Activated gamma-delta T cell (primary cell): ENCODE measurements around the gene KIRREL3.
"Not testable (repeated sequence)": the region's sequence is repeated elsewhere in the genome, so short reads cannot be mapped to it uniquely, and the experiment has no call there.

Source experiments
- DNase-seq: peaks from one replicate; lab custom pipeline; 2025; lab: John Stamatoyannopoulos, UW

Gene KIRREL3

DNA sequence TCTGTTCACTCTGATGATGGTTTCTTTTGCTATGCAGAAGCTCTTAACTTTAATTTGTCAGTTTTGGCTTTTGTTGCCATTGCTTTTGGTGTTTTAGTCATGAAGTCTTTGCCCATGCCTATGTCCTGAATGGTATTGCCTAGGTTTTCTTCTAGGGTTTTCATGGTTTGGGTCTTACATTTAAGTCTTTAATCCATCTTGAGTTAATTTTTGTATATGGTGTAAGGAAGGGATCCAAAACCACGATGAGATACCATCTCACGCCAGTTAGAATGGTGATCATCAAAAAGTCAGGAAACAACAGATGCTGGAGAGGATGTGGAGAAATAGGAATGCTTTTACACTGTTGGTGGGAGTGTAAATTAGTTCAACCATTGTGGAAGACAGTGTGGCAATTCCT lies 48.0 kb downstream of the KIRREL3 start:
- not testable (repeated sequence) for DNase-seq

DNA sequence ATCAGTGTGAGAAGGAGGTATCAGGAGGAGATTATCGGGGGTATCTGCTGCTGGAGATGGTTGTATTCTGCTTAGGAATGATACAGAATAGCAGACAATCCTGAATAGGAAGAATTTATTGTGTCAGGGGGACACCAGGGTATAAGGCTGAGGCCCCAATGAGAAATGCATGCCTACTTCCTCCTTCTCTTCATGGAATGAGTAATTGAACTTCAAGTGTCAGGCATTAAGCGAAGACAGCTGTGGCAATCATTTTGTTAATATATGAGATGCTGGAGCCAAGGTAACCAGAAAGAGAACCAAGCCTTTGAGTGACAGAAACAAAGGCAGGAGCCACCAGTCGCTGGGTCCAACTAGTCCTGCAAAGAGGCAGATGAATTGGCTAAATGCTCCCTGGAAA lies 49.1 kb downstream of the KIRREL3 start:
- no peak for DNase-seq

DNA sequence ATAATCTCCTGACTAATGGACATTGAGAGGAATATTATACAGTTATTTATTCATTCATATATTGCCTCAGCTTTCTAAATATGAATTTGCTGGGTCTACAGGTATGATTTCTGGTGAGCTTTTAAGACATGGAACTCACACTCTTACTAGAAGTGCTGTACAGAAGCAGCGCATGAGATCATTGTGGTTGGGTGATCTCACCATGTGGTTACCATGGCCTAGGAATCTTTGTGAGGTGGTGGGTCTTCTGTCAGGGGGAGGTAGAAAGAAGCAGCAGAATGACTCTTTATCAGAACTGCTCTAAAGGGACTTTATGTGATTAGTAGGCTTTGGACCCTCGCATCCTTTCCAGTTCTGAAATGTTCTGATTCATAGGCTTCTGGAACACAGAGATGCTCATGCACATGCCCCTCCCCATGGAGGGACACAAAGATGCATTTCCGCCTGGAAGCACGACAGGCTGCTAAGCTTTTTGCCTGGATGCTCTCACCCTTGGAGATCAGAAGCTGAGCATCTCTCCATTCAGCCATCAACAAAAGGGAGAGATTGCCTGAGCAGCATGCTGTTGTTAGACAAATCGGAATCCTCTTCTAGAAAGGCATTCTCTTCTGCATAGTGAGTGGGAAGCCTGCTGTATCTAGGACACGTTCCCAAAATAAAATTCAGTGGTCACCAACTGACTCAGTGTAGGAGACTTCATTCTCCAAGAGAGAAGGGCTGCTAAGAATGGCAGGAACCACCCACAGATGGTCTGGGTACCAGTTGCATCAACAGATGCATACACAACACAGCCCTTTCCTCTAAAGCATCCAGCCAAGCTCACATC lies 51.3 kb downstream of the KIRREL3 start:
- no peak for DNase-seq

DNA sequence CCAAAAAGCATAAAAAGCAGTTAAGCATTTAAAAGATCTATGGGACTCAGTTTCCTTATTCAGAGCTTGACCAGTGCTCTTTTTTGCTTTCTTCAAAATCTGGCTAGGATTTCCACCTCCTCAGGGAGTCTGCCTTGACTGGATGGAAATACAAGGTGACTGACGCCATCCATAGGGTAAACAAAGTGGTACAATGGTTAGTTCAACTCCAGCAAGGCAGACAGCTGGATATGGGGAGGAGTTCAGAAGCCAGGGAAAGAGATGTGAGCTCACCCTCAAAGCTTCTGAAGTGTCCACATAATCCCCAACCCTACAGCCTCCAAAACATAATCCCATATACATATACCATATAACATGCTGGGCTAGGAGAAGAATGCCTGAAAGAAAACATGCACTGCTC lies 52.0 kb downstream of the KIRREL3 start:
- no peak for DNase-seq

DNA sequence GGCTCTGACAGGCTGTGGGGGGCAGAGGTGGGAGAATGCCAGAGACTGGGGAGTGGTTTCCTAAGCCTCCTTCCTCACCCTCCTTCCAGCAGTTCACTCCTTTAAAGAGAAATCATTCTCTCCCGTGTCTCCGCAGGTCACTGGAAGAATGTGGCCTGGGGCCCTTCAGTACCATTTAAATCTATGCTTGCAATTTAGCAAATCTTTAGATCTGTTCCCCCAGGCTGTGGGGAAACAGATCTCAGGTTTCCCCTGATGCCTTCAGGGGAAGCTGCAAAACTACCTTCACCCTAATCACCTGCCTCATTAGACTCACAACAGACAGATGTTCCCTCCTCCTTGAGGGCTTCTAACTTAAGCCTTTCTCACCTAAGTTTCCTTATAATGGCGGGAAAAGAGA lies 55.3 kb downstream of the KIRREL3 start:
- DNase-seq: no peak

DNA sequence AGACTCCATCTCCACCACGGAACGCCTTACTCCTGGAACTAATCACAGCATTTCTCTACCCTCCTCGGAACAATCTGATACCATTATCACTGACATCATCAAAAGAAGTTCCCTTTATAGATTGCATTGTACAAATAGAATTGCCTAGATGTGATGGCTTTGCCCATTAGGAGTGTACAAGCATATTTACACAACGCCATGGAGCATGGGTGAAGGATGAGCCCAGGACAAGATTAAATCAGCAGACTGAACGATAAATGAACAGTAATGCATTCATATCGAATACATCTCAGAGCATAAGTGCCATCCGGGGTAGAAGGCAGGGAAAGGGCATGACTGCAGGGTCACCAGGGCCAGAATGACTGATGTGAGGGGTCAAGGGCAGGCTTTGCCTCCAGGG lies 57.3 kb downstream of the KIRREL3 start:
- DNase-seq: no peak

DNA sequence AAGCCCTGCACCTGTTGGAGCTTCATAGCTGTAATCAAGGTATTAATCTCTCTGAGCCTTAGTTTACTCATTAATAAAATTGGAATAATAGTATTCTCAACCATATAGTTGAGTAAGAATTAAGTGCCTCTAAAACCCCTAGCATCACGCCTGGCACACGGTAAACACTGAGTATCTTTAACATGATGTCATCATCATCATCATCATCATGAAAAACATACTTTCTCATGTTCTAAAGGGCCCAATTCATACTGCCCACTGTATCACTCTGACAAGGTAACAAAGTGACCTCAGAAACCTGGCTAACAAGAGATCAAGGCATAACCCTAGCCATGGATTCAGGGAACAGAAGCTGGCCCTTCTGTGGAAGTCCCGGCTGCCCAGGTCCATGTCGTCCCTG lies 58.4 kb downstream of the KIRREL3 start:
- no peak for DNase-seq

DNA sequence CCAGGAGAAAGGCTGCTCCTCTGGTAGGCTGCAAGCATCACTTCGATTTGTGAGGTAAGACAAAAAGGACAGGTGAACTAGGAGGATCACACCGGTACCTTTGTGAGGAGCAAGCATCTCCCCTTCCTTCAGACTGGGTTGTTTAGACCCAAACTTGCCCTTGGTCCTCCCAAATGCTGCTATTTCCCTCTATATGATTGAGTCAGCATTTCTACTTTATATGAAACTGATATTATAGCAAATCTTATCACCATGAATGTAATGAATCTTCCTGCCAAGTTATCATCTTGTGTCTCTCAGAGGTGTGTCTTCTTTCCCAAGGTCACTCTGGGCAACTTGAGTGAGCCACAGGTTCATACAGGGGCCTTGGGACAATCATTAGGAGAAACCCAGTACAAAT lies 61.0 kb downstream of the KIRREL3 start:
- DNase-seq: no peak

DNA sequence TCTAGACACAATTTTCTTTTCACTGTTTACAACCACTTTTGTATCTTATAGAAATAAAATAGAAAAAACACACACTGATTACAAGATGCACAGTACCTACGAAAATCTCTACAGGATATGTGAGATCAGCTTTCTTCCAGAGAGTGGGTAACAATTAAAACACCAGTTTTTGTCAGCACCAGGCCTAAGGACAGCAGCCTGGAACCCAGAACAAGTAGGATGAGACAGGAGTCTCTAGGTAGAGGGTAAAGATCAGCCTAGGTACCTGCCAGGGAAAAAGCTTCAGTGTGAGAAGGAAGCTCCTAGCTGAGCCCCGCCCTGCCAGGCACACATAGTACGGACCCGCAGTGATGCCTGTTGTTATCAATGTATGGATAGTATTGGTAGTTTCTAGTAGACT lies 61.9 kb downstream of the KIRREL3 start:
- no peak for DNase-seq

DNA sequence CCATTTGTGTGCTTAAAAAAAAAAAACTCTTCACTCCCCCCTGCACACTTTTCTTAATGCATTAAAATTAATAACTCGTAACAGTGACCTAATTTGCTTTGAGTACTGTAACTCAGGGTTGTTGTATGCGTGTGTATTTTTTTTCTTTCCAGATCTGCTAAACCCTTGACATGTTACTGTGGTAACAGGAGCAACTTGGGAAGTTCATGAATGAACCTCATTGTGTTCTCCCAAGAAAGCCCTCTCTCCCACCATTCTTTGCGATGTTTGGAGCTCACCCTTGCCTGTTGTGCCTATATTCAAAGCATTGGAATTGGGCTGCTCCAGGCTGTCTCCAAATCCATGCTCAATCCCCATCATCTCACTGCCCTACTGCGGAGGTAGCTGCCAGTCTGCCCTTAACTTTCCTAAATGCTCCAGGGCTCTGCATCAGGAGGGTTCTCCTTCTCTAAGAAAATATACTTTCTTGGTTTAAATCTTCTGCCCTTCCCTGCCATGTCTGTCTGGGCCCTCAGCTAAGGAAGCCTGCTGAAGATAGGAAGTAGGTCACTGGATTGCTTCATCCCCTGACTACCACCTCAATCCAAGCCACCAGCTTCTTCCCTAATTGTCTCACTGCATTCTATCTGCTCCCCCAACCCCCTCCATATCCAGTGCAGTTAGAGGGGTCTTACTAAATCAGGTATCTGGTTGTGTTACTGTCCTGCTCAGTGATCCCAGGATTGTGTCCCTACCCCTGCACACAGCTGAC lies 70.3 kb downstream of the KIRREL3 start:
- DNase-seq: no peak

DNA sequence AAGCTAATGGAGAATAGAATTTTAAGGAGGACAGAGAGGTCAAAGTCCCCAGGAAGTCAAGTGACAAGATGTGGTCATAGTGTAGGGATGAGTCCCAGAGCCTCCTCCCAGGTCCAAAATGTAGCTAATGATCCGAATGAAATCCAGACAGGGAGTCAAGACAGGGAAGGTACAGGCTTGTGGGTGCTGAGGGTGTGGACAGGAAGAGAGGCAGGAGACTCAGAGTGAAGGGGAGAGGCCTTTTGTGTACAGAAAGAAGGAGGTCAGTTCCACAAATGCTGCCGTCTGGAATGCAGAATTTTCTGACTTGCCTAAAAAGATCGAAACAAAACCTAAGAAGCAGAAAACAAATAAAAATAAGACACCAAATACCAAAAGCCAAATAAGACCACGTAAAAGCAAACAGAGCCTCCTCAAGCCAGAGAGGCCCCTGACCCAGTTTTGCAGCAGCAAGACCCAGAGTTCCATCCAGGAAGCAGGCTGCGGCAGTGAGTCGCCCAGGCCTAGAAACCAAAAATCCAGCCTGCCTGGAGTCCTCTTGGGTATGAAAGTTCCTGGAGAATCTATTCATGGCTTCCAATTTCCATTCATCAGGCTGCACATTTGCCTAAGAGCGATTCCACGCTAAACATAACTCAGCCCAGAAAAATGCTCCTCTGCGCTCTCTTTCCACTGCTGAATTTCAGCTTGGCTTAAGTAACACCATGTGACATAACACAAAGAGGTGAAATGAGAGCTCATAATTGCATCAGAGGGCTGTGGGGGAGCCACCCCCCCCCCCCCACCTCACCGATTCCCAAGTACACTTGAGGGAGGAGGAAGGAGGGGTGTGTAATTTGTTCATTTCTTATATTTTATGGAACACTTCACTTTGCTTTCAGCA lies 71.2 kb downstream of the KIRREL3 start:
- no peak for DNase-seq

DNA sequence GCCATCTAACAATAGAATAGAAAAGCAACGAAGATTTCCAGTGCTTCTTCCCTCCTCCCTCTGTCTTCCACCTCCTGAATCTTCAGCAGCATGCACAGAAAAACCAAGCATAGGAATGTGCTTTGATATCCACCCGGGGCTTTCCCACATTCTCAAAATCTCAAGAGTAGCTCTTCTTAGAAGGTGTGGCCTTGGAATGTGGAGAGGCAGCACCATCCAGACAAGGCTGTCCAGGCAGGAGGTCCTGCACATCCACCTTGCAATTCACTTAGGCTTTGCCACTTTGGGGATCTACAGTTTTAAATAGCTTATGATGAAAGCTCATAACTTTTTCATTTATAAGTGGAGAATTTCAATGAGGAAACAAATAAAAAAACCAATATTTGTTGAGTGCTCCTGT lies 72.9 kb downstream of the KIRREL3 start:
- no peak for DNase-seq

DNA sequence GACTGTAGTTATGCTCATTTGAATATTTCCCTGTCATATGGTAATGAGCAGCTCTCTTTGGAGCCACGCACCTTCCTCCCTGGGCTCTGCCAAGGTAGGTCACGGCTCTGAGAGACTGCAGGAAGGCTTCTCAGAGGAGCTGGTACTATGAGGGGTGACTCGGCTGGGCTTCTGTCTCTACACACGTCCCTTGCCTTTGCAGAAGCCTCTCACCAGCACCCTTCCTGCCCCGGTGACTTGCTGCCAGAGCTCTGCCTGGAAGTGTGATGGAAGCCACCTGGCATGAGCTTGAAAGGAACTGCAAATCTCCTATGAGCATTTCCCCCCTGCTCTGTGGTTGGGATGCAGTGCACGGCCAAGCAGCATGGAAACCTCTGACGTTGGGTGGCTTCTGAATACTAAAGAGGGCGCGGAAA lies 74.2 kb downstream of the KIRREL3 start:
- no peak for DNase-seq

DNA sequence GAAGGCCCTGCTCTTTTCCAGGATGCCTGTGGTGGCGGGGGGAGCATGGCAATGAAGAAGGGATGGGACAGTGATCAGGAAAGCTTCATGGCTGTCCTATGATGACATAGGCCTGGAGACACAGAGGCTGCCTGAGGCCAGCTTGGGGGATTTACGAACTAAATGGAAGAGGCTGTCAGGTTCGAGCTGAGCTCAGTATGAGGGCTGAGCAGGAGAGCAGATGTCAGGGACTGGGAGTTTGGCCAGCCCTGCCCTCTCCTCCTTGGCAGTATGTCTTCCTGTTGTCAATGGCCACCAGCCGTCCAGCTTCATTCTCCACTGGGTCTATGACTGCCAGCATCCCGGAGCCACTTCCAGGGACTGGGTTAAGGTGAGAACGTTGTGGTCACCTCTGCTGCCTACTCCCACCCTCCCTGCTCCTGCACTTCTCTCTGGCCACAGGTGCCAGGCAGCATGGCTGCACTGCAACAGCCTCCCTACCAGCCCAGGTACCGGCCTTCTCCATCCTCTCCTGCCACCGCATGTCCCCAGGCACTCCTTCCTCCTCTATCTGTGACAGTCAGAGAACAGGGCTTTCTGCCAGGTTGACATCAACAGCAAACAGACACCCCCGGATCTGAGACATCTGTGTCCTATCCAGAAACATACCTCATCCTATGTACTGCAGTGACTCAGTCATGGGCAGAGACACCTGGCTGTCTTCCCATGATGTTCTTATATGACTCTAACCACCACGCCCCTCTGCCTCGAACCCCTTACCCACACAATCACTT lies 75.1 kb downstream of the KIRREL3 start:
- DNase-seq: no peak

DNA sequence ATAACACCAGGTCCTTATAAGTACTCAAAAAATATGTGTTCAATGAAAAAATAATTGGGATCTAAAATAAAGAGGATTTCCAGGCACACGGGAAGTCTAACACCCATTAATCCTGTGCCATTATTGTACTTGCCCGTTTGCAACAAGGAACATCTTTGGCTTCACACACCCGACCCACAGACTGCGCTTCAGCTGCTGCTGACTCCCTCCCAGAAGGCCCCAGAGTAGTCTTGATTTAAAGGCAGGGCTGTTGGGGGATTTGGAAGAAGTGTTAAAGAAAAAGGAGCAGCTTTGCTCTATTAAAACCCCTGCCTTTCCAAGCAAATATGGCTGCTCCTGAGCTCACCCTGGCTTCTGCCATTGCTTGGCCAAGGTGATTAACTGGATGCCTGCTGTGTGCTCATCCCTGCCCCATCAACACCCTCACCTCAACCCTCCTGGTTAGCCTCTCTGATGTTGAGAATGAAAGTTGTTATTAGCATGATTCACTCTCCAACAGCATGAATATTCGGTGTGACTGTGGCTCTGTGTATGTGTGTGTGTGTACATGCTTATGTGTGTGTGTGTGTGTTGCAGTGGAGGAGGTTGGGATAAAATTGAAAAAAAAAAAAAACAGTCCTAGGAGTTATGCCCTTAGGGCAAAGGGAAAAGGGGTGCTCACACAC lies 76.1 kb downstream of the KIRREL3 start:
- DNase-seq: no peak

DNA sequence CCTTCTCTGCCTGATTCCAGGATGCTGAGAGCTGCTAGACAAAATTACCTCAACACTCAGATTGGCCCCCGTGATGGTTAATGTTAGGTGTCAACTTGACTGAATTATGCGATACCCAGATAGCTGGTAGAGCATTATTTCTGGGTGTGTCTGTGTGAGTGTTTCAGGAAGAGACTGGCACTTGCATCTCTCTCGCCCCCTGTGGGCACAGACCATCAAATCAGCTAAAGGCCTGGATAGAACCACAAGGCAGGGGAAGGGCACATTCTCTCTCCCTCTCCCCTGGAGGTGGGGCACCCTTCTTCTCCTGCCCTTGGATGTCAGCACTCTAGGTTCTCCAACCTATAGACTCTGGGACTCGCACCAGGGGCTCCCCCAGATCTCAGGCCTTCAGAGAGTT lies 79.7 kb downstream of the KIRREL3 start:
- DNase-seq: no peak

DNA sequence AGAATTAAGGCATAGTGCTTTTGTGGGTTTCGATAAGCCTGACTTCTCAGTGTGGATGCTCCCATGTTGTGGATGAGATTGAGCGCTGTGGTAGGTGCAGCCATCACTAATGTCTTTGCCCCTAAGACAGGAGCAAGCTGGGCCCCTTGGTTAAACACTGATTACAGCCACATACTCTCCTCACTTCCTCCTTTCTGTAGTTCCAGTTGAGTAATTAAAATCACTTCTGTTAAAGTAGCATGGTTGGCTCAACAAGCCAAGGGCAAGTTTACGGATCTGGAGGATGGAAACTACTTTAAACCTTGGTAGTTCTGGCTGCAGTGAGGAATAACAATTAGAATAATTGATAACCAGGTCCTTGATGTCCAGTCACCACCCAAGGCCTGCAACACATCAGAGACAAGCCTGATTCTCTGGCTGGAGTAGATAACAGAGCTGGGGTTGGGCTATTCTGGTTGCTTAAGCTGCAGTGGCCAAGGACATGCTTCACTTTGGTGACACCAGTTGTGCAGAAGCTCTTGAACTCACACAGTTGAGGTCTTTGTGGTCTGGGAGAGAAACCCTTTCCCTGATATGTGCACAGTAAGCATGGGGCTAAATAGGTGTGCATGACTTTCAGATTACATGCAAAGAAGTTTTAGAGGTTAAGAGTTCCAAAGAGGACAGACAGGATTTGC lies 81.3 kb downstream of the KIRREL3 start:
- no peak for DNase-seq

DNA sequence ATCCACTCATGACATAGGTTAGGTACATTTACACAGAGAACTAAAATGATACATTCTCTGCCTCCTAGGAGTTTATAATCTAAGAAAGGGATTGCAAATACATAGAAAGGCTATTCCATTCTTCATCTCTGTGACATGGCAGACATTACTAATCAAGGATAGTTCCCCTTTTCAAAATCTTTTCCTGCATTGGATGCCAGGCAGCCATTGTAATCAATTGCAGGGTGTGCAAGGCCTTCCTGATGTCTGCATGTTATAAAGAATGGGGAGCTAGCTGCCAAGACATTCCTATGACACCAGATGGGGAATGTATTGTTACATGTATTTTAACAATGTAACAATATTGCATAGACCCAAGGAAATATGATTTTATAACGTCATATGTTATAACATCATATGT lies 82.0 kb downstream of the KIRREL3 start:
- DNase-seq: no peak

DNA sequence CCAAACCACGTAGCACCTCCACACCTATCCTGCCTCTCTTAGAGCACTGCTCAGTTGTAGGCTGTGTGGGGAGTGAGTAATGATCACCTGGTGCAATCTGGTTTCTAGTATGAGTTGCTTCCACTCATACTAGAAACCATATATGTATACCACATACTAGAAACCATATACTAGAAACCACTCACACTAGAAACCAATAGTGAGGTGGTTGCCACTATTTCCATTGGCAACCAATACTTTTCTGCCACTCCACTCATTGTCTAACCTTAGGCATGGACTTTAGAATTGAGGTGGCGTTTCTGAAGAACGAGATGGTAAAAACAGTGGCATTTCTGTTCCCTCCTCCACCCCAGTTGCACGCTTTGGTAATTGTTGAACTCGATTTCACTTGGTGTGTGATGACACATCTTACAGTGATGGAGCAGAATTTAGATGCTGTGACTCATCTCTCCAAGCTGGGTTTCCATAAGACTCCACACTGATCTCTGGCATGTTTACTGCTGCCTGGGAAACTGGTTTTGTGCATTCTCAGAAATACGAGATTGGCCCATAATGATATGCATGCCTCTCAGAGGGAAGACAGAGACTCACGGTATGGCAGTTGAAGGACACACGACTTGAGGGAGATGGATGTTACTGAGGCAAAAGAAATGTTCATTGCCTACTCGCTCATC lies 82.9 kb downstream of the KIRREL3 start:
- DNase-seq: no peak

DNA sequence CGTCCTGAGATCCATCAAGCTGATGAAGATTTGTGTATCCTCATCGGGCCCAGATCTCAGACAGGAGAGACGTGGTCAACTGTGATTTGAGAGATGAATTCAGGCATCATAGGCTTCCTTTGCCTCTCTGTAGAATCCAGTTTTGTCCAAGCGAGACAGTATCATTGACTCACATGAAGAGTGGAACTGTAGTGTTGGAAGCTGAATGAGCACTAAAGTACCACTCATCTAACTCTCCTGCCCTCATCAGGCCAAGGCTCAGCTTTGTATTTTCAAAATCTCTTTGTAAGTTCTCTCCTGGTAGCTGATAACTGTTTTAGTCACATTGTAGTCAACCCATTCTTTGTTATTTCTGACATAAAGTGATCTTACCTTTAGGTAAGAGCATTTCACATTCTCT lies 85.1 kb downstream of the KIRREL3 start:
- DNase-seq: no peak
